ENCODE data around the gene GDF10.

The GDF10 gene

DNA sequence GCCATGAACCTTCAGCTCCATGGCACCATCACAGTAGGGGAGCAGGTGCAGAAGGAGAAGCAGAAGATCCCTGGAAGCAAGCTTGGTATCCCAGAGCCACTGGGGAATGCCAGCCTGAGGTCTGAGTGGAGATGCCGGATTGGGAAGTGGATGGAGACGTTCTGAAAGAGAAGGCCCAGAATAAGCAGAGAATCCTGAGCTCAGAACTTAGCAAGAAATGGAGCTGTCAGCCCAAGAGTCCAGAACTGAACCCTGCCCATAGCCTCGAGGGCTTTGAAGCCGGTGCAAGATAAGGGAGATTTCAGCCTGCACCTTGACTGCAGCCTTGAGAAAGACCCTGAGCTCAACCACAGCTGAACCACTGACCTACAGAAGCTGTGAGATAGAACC lies 13.9 kb upstream of the GDF10 start:
- Histone ChIP-seq H3K9me3 (ENCODE audit: insufficient read depth, low read length) (no peaks in the 10 kb centered on the region), H3K79me2 (ENCODE audit: low read length) (no peaks in the 10 kb centered on the region)

DNA sequence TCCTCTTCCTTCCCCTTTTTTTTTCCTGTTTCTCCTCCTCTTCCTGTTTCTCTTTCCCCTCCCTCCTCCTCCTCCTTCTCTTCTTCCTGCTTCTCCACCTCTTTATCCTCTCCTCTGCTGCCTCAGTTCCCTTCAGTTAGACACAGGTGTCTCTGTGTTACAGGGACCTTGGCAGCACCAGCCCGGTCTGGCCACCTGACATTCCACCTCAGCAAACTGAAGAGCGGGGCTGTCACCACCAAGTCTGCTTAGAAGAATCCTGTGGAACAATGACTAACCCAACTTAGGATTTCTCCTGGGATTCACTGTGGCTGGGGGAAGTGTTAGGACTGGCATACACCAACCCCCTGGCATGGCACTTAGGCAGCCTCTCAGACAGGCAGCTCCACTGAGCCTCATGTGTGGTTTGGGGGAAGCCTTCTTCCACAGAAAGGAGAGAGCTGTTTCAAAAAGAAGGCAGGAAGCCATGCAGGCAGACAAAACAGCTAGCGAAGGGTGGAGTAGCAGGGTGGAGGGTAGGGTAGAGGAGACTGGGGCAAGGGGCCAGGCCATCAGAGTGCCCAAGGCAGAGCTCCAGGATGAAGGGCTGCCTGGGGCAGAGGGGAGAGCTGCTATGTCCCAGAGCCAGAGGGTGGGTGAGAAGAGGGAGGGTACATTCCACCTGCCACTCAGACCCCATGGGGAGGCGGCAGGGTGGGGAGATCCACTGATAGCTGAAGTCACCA lies 13.2 kb upstream of the GDF10 start:
- no peak overlapping the region for H3K4me2 ChIP-seq (ENCODE audit: low read length)
- H3K36me3 ChIP-seq (replicated peaks; ENCODE audit: low read depth, low read length): no peaks in the 10 kb centered on the region
- H3K4me1 ChIP-seq (ENCODE audit: low read length): no peaks in the 10 kb centered on the region
- 0 out of 2 replicates have a peak, but pooled peaks cover under 1% of the 10 kb centered on the region for H3K27me3 ChIP-seq (ENCODE audit: low read depth, low read length)
- H3K9me3 ChIP-seq (ENCODE audit: insufficient read depth, low read length): no peaks in the 10 kb centered on the region
- no peak overlapping the region for H3K27ac ChIP-seq (ENCODE audit: low read length)
- H3K79me2 ChIP-seq (ENCODE audit: low read length): no peaks in the 10 kb centered on the region
- H3K4me3 ChIP-seq (ENCODE audit: low read length): no peak overlapping the region
- TF ChIP-seq CTCF (IDR thresholded peaks at IDR 0.05; ENCODE audit: low read depth, low read length): no peak
- no peak for TF ChIP-seq EZH2phosphoT487 (IDR thresholded peaks at IDR 0.05; ENCODE audit: low read depth)
- H2AFZ ChIP-seq (ENCODE audit: low read depth, low read length): no peak overlapping the region
- H3K9ac ChIP-seq (ENCODE audit: low read length): no peak overlapping the region
- no peaks in the 10 kb centered on the region for H4K20me1 ChIP-seq (ENCODE audit: insufficient read depth, low read length)

More for the DNA sequence above, 13.9 kb upstream of the GDF10 start:
- no peaks in the 10 kb centered on the region for H3K36me3 ChIP-seq (replicated peaks; ENCODE audit: low read depth, low read length)
- H3K27ac ChIP-seq (ENCODE audit: low read length): no peak overlapping the region
- H3K4me2 ChIP-seq (ENCODE audit: low read length): no peak overlapping the region
- H3K4me3 ChIP-seq (ENCODE audit: low read length): no peak overlapping the region
- H3K4me1 ChIP-seq (ENCODE audit: low read length): no peaks in the 10 kb centered on the region
- no peak overlapping the region for H3K9ac ChIP-seq (ENCODE audit: low read length)
- no peak for TF ChIP-seq EZH2phosphoT487 (IDR thresholded peaks at IDR 0.05; ENCODE audit: low read depth)
- no peak for TF ChIP-seq CTCF (IDR thresholded peaks at IDR 0.05; ENCODE audit: low read depth, low read length)
- no peaks in the 10 kb centered on the region for H4K20me1 ChIP-seq (ENCODE audit: insufficient read depth, low read length)
- no peak overlapping the region for H2AFZ ChIP-seq (ENCODE audit: low read depth, low read length)
- 0 out of 2 replicates have a peak, but pooled peaks cover 3% of the 10 kb centered on the region for H3K27me3 ChIP-seq (ENCODE audit: low read depth, low read length)

GRCh38 chr10:47287365-47287802 lies 12.6 kb upstream of the GDF10 start:
- Histone ChIP-seq H3K9me3 (ENCODE audit: insufficient read depth, low read length) (no peaks in the 10 kb centered on the region), H3K4me3 (ENCODE audit: low read length) (no peak overlapping the region), H3K4me1 (ENCODE audit: low read length) (no peaks in the 10 kb centered on the region), H3K27me3 (ENCODE audit: low read depth, low read length) (no peaks in the 10 kb centered on the region), H3K4me2 (ENCODE audit: low read length) (no peak overlapping the region), H3K9ac (ENCODE audit: low read length) (no peak overlapping the region), H3K27ac (ENCODE audit: low read length) (no peak overlapping the region), H2AFZ (ENCODE audit: low read depth, low read length) (no peak overlapping the region), H3K36me3 (replicated peaks; ENCODE audit: low read depth, low read length) (no peaks in the 10 kb centered on the region), H4K20me1 (ENCODE audit: insufficient read depth, low read length) (no peaks in the 10 kb centered on the region), H3K79me2 (ENCODE audit: low read length) (no peaks in the 10 kb centered on the region)
- no peak for TF ChIP-seq CTCF (IDR thresholded peaks at IDR 0.05; ENCODE audit: low read depth, low read length)
- no peak for TF ChIP-seq EZH2phosphoT487 (IDR thresholded peaks at IDR 0.05; ENCODE audit: low read depth)

DNA sequence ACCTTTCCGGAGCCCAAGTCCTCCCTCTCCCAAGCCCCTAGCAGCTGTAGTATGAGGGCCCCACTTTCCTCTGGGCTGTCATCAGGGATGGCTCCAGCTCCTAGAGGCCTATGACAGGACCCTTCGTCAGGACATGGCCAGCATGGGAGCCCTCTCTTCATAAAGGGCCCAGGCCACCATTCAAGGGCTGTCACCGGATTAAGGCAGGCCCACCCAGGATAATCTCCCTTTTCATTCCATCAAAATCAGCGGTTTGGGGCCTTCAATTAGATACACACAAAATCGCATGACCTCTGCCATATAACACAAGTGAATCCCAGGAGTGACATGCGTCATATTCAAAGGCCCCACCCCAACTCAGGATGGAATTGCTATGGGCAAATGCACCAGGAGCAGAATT lies 12.2 kb upstream of the GDF10 start:
- TF ChIP-seq CTCF (IDR thresholded peaks at IDR 0.05; ENCODE audit: low read depth, low read length) (no peak), EZH2phosphoT487 (IDR thresholded peaks at IDR 0.05; ENCODE audit: low read depth) (no peak)
- H3K9ac ChIP-seq (ENCODE audit: low read length): no peak overlapping the region
- no peaks in the 10 kb centered on the region for H3K27me3 ChIP-seq (ENCODE audit: low read depth, low read length)
- H4K20me1 ChIP-seq (ENCODE audit: insufficient read depth, low read length): no peaks in the 10 kb centered on the region
- H3K79me2 ChIP-seq (ENCODE audit: low read length): no peaks in the 10 kb centered on the region
- H3K36me3 ChIP-seq (replicated peaks; ENCODE audit: low read depth, low read length): no peaks in the 10 kb centered on the region
- H3K4me2 ChIP-seq (ENCODE audit: low read length): no peak overlapping the region
- H3K27ac ChIP-seq (ENCODE audit: low read length): no peak overlapping the region
- H3K9me3 ChIP-seq (ENCODE audit: insufficient read depth, low read length): no peaks in the 10 kb centered on the region
- H3K4me3 ChIP-seq (ENCODE audit: low read length): no peak overlapping the region
- H3K4me1 ChIP-seq (ENCODE audit: low read length): no peaks in the 10 kb centered on the region
- no peak overlapping the region for H2AFZ ChIP-seq (ENCODE audit: low read depth, low read length)

Measured in OCI-LY3 (cell line).